IMR-90 (cell line): ENCODE measurements around the gene COLEC11. TPM values are rescaled to one million over a fixed set of nuclear protein-coding genes. Genes with fewer than 3 reads are reported as not detected.

Experiments
- ATAC-seq: fragments of 200-7000 bp; cut with Tn5 transposase; 2 replicates; pipeline ENCODE4 v1.9.1; 2020; ENCODE audit warnings: low read depth, mild to moderate bottlenecking, moderate library complexity
- BruUV-seq: library from RNA; stranded (reverse); fragments of 400-500 nt; replicated peaks from 2 replicates; lab custom pipeline; 2021; lab: Mats Ljungman, UMichigan
- CTCF ChIA-PET: fragments of 300-600 bp; formaldehyde crosslinking; extraction: SDS; loops from one replicate; lab custom pipeline; 2021; ENCODE audit warnings: antibody characterized with exemption; lab: Yijun Ruan, JAX
- POLR2A ChIA-PET: fragments of 300-600 bp; sonication (Branson Sonifier 250); formaldehyde crosslinking; loops from one replicate; lab custom pipeline; 2022; ENCODE audit warnings: antibody characterized with exemption; ENCODE audit not compliant: unreplicated experiment; lab: Charles Lee
- DNase-seq: peaks from one replicate; pipeline ENCODE4 v3.0.0; 2013
- H2AFZ ChIP-seq: replicated peaks from 2 replicates; pipeline ENCODE3; 2013; ENCODE audit warnings: low read length, mild to moderate bottlenecking; ENCODE audit not compliant: poor library complexity
- H2AK5ac ChIP-seq: 2 replicates; pipeline ENCODE4 v1.6.1; 2013; ENCODE audit warnings: low read depth, low read length, inconsistent platforms
- H2AK9ac ChIP-seq: replicated peaks from 2 replicates; pipeline ENCODE3; 2013; ENCODE audit warnings: mild to moderate bottlenecking, low read depth, low read length, moderate library complexity; ENCODE audit not compliant: poor library complexity
- H2BK120ac ChIP-seq: 2 replicates; pipeline ENCODE4 v1.6.1; 2013; ENCODE audit warnings: low read depth, low read length, inconsistent platforms
- H2BK15ac ChIP-seq: 3 replicates; pipeline ENCODE4 v1.6.1; 2013; ENCODE audit warnings: low read depth, low read length, inconsistent platforms
- H2BK20ac ChIP-seq: 2 replicates; pipeline ENCODE4 v1.6.1; 2013; ENCODE audit warnings: low read depth, mild to moderate bottlenecking, inconsistent platforms, low read length, moderate library complexity
- H2BK5ac ChIP-seq: 2 replicates; pipeline ENCODE4 v1.6.1; 2013; ENCODE audit warnings: mild to moderate bottlenecking, low read depth, low read length, inconsistent platforms; ENCODE audit not compliant: poor library complexity, severe bottlenecking
- H3K14ac ChIP-seq: replicated peaks from 2 replicates; pipeline ENCODE4 v1.6.1; 2013; ENCODE audit warnings: low read depth, low read length, inconsistent platforms
- H3K18ac ChIP-seq: 2 replicates; pipeline ENCODE4 v1.6.1; 2013; ENCODE audit warnings: low read depth, low read length, control low read depth
- H3K23ac ChIP-seq: 2 replicates; pipeline ENCODE4 v1.6.1; 2013; ENCODE audit warnings: low read depth, low read length, inconsistent platforms
- H3K27ac ChIP-seq: 2 replicates; pipeline ENCODE4 v1.5.1; 2013; ENCODE audit warnings: mild to moderate bottlenecking, control low read depth, low read length; ENCODE audit not compliant: insufficient read depth
- H3K27me3 ChIP-seq: 2 replicates; pipeline ENCODE4 v1.6.1; 2013; ENCODE audit warnings: low read length; ENCODE audit not compliant: control insufficient read depth, insufficient read depth
- H3K36me3 ChIP-seq: 2 replicates; pipeline ENCODE4 v1.6.1; 2013; ENCODE audit warnings: low read length, mixed read lengths; ENCODE audit not compliant: control insufficient read depth, insufficient read depth
- H3K4ac ChIP-seq: 2 replicates; pipeline ENCODE4 v1.6.1; 2013; ENCODE audit warnings: low read depth, low read length, inconsistent platforms
- H3K4me1 ChIP-seq: 2 replicates; pipeline ENCODE4 v1.6.1; 2013; ENCODE audit warnings: low read length, mixed read lengths; ENCODE audit not compliant: control insufficient read depth, insufficient read depth
- H3K4me2 ChIP-seq: 2 replicates; pipeline ENCODE4 v1.6.1; 2013; ENCODE audit warnings: low read depth, mild to moderate bottlenecking, control low read depth, low read length, moderate library complexity
- H3K4me3 ChIP-seq: 2 replicates; pipeline ENCODE4 v1.5.1; 2013; ENCODE audit warnings: low read depth, mild to moderate bottlenecking, control low read depth, low read length, moderate library complexity; ENCODE audit not compliant: insufficient read depth
- H3K56ac ChIP-seq: 2 replicates; pipeline ENCODE4 v1.6.1; 2013; ENCODE audit warnings: low read length, inconsistent platforms; ENCODE audit not compliant: insufficient read depth; ENCODE audit errors: extremely low read depth
- H3K79me1 ChIP-seq, 2 experiments: 2 replicates each; pipeline ENCODE4 v1.6.1; 2013; ENCODE audit warnings: low read length in 2 of 2, inconsistent platforms in 1 of 2, low read depth in 1 of 2
- H3K9ac ChIP-seq: 2 replicates; pipeline ENCODE4 v1.6.1; 2013; ENCODE audit warnings: low read depth, low read length, control low read depth
- H3K9me1 ChIP-seq: 2 replicates; pipeline ENCODE4 v1.6.1; 2013; ENCODE audit warnings: low read length, inconsistent platforms; ENCODE audit not compliant: insufficient read depth
- H3K9me3 ChIP-seq: 2 replicates; pipeline ENCODE4 v1.6.1; 2013; ENCODE audit warnings: low read length; ENCODE audit not compliant: control insufficient read depth, insufficient read depth
- H4K20me1 ChIP-seq: 2 replicates; pipeline ENCODE4 v1.6.1; 2013; ENCODE audit warnings: low read length, inconsistent platforms; ENCODE audit not compliant: insufficient read depth
- H4K5ac ChIP-seq: 2 replicates; pipeline ENCODE4 v1.6.1; 2013; ENCODE audit warnings: mild to moderate bottlenecking, low read depth, low read length, control low read depth
- H4K8ac ChIP-seq, 2 experiments: 2 replicates each; pipeline ENCODE4 v1.6.1; 2013; ENCODE audit warnings: low read depth in 2 of 2, low read length in 2 of 2, control low read depth in 1 of 2, inconsistent platforms in 1 of 2
- H4K91ac ChIP-seq: 2 replicates; pipeline ENCODE4 v1.6.1; 2013; ENCODE audit warnings: low read depth, low read length, inconsistent platforms; ENCODE audit not compliant: insufficient read depth
- CEBPB ChIP-seq: IDR thresholded peaks from 2 replicates; pipeline ENCODE4 v1.6.1; 2012; ENCODE audit warnings: low read depth, low read length, improper control_type of control experiment
- CHD1 ChIP-seq: IDR thresholded peaks from 2 replicates; pipeline ENCODE4 v1.6.1; 2012; ENCODE audit warnings: low read depth, low read length, improper control_type of control experiment
- ELK1 ChIP-seq: fragments of 150-350 bp; IDR thresholded peaks from 2 replicates; pipeline ENCODE4 v1.6.1; 2016; ENCODE audit warnings: low read depth, mild to moderate bottlenecking, low read length, moderate library complexity, borderline replicate concordance
- FOS ChIP-seq: fragments of 150-350 bp; IDR thresholded peaks from 2 replicates; pipeline ENCODE4 v1.6.1; 2016; ENCODE audit warnings: low read depth, low read length
- MAFK ChIP-seq: IDR thresholded peaks from 2 replicates; pipeline ENCODE4 v1.6.1; 2012; ENCODE audit warnings: low read depth, low read length, improper control_type of control experiment
- NFE2L2 ChIP-seq: fragments of 150-350 bp; IDR thresholded peaks from 2 replicates; pipeline ENCODE4 v1.6.1; 2016; ENCODE audit warnings: low read depth, mild to moderate bottlenecking, low read length
- POLR2A ChIP-seq: IDR thresholded peaks from 2 replicates; pipeline ENCODE4 v1.6.1; 2012; ENCODE audit warnings: mild to moderate bottlenecking, low read depth, low read length
- RAD21 ChIP-seq: IDR thresholded peaks from 2 replicates; pipeline ENCODE4 v1.6.1; 2012; ENCODE audit warnings: low read length, improper control_type of control experiment
- RCOR1 ChIP-seq: IDR thresholded peaks from 2 replicates; pipeline ENCODE4 v1.6.1; 2012; ENCODE audit warnings: mild to moderate bottlenecking, low read length, improper control_type of control experiment; ENCODE audit not compliant: insufficient replicate concordance
- RFX5 ChIP-seq: IDR thresholded peaks from 2 replicates; pipeline ENCODE4 v1.8.0; 2012; ENCODE audit warnings: low read depth, mild to moderate bottlenecking, low read length, moderate library complexity
- SMC3 ChIP-seq: fragments of 150-350 bp; IDR thresholded peaks from 2 replicates; pipeline ENCODE4 v1.6.1; 2016; ENCODE audit warnings: low read depth, mild to moderate bottlenecking, antibody characterized with exemption, low read length, moderate library complexity
- dilution Hi-C: fragments of 300-500 bp; cut with HindIII; formaldehyde crosslinking; loops from one replicate; pipeline ENCODE4 v1.14.3; 2018; ENCODE audit warnings: low sequenced_read_pairs; ENCODE audit not compliant: unreplicated experiment
- in situ Hi-C: fragments of 300-500 bp; cut with MboI; formaldehyde crosslinking; loops from 3 replicates; pipeline ENCODE4 v1.14.3; 2019; ENCODE audit warnings: low sequenced_read_pairs, inconsistent platforms, mixed read lengths
- intact Hi-C: fragments of 100-400 bp; cut with micrococcal nuclease; formaldehyde crosslinking; loops from 2 replicates; pipeline ENCODE4 v1.10.0; 2022
- polyA plus RNA-seq, 3 experiments: library from polyadenylated mRNA; depleted of rRNA; stranded (reverse); fragments of >200 nt; gene quantifications; 2 replicates each; pipeline ENCODE4 v1.2.3, GENCODE V29; 2012; ENCODE audit warnings: low replicate concordance in 1 of 3
- total RNA-seq: library from RNA; depleted of rRNA; stranded (reverse); fragments of >200 nt; gene quantifications from 2 replicates; pipeline ENCODE4 v1.2.3, GENCODE V29; 2012
- TF ChIP-seq, protein P1 (sequence below): conservative IDR thresholded peaks from 2 replicates; pipeline ENCODE4 v1.5.1; 2012; ENCODE audit warnings: mild to moderate bottlenecking, low read depth, low read length, improper control_type of control experiment
- TF ChIP-seq, protein P2 (sequence below): fragments of 150-350 bp; IDR thresholded peaks from 2 replicates; pipeline ENCODE4 v1.6.1; 2017; ENCODE audit warnings: mild to moderate bottlenecking, antibody characterized with exemption, low read length, low read depth

COLEC11 gene
- total and polyA plus RNA-seq, 2 of the 4 experiments (the other 2 are of a cell fraction) = under 0.01 to 0.24 TPM

- H3K14ac ChIP-seq = no peak overlapping the region
- in situ Hi-C loops (no loop called here), intact Hi-C loops (loop anchor here (1.0 kb wide), 3 partner anchors 8 to 135 kb away; no protein-coding TSS in a partner anchor), dilution Hi-C loops (no loop called here)
- peaks cover 11% of the 10 kb centered on the region for H3K27me3 ChIP-seq
- H4K20me1 ChIP-seq = no peaks in the 10 kb centered on the region
- no peak for TF ChIP-seq CEBPB
- TF ChIP-seq MAFK = no peak
- TF ChIP-seq POLR2A = no peak
- TF ChIP-seq RCOR1 = no peak
- TF ChIP-seq, protein P1, sequence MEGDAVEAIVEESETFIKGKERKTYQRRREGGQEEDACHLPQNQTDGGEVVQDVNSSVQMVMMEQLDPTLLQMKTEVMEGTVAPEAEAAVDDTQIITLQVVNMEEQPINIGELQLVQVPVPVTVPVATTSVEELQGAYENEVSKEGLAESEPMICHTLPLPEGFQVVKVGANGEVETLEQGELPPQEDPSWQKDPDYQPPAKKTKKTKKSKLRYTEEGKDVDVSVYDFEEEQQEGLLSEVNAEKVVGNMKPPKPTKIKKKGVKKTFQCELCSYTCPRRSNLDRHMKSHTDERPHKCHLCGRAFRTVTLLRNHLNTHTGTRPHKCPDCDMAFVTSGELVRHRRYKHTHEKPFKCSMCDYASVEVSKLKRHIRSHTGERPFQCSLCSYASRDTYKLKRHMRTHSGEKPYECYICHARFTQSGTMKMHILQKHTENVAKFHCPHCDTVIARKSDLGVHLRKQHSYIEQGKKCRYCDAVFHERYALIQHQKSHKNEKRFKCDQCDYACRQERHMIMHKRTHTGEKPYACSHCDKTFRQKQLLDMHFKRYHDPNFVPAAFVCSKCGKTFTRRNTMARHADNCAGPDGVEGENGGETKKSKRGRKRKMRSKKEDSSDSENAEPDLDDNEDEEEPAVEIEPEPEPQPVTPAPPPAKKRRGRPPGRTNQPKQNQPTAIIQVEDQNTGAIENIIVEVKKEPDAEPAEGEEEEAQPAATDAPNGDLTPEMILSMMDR = peak; percentile 58
- TF ChIP-seq RAD21 = peak; percentile 62
- TF ChIP-seq FOS = no peak
- TF ChIP-seq, protein P2, sequence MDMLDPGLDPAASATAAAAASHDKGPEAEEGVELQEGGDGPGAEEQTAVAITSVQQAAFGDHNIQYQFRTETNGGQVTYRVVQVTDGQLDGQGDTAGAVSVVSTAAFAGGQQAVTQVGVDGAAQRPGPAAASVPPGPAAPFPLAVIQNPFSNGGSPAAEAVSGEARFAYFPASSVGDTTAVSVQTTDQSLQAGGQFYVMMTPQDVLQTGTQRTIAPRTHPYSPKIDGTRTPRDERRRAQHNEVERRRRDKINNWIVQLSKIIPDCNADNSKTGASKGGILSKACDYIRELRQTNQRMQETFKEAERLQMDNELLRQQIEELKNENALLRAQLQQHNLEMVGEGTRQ = no peak
- TF ChIP-seq ELK1 = no peak
- no peak for TF ChIP-seq RFX5
- TF ChIP-seq CHD1 = no peak
- TF ChIP-seq NFE2L2 = no peak
- TF ChIP-seq SMC3 = peak; percentile 27; the same call in 1 of the 2 replicates
- no peaks in the 10 kb centered on the region for H3K9me1 ChIP-seq
- ChIA-PET CTCF (interaction anchor here (1.1 to 1.7 kb wide), 6 partner anchors 10 to 135 kb away, joined by 3 to 6 read pairs (median 4); no protein-coding TSS in a partner anchor), POLR2A (no interaction called here)
- H3K4me3 ChIP-seq = no peak overlapping the region
- no peak overlapping the region for H3K56ac ChIP-seq
- no peak overlapping the region for H2AK5ac ChIP-seq
- H2BK5ac ChIP-seq = no peak overlapping the region
- H2AFZ ChIP-seq = no peak overlapping the region
- no peak overlapping the region for H3K4me2 ChIP-seq
- no peaks in the 10 kb centered on the region for H3K79me1 ChIP-seq
- H4K91ac ChIP-seq = no peak overlapping the region
- H3K36me3 ChIP-seq = no peaks in the 10 kb centered on the region
- no peak overlapping the region for H3K9ac ChIP-seq
- no peak overlapping the region for H3K18ac ChIP-seq
- no peak overlapping the region for H2BK120ac ChIP-seq
- no peak overlapping the region for H4K5ac ChIP-seq
- no peaks in the 10 kb centered on the region for H3K4me1 ChIP-seq
- H4K8ac ChIP-seq = no peak overlapping the region
- no peak overlapping the region for H2BK15ac ChIP-seq
- BruUV-seq = no TSS peak
- peak; percentile 31 for DNase-seq
- no peak overlapping the region for H2BK20ac ChIP-seq
- H2AK9ac ChIP-seq = no peak overlapping the region
- no peak overlapping the region for H3K27ac ChIP-seq
- H3K9me3 ChIP-seq = no peaks in the 10 kb centered on the region
- no peak overlapping the region for H3K4ac ChIP-seq
- no peak overlapping the region for H3K23ac ChIP-seq
- peak; percentile 85 for ATAC-seq
Measured at GRCh38 chr2:3692375-3692774, 97.5 kb downstream of the COLEC11 start.
